Neuronal stem cell (in vitro differentiated cells): Measurements from ENCODE around the gene TAMM41.

Source experiments
- DNase-seq: peaks from one replicate; pipeline ENCODE4 v3.0.0-alpha.2; 2013; ENCODE audit warnings: low spot score
- H2AFZ ChIP-seq: one replicate; pipeline ENCODE4 v1.6.1; 2013; ENCODE audit warnings: mild to moderate bottlenecking, low read length, inconsistent platforms
- H2AK5ac ChIP-seq: 2 replicates; pipeline ENCODE4 v1.6.1; 2013; ENCODE audit warnings: low read depth, mild to moderate bottlenecking, inconsistent platforms, low read length, moderate library complexity, mixed read lengths
- H2BK120ac ChIP-seq: 2 replicates; pipeline ENCODE4 v1.6.1; 2013; ENCODE audit warnings: low read depth, mild to moderate bottlenecking, inconsistent platforms, low read length, moderate library complexity, mixed read lengths
- H2BK12ac ChIP-seq: one replicate; pipeline ENCODE4 v1.6.1; 2013; ENCODE audit warnings: low read length, inconsistent platforms
- H2BK15ac ChIP-seq: 2 replicates; pipeline ENCODE4 v1.6.1; 2013; ENCODE audit warnings: mild to moderate bottlenecking, low read length, inconsistent platforms, mixed read lengths
- H2BK5ac ChIP-seq: one replicate; pipeline ENCODE4 v1.6.1; 2013; ENCODE audit warnings: inconsistent platforms, mild to moderate bottlenecking, low read length, moderate library complexity
- H3K14ac ChIP-seq: one replicate; pipeline ENCODE4 v1.6.1; 2013; ENCODE audit warnings: low read length, inconsistent platforms
- H3K18ac ChIP-seq: 2 replicates; pipeline ENCODE4 v1.6.1; 2013; ENCODE audit warnings: low read length, inconsistent platforms
- H3K23ac ChIP-seq: 2 replicates; pipeline ENCODE4 v1.6.1; 2013; ENCODE audit warnings: low read depth, mild to moderate bottlenecking, mixed read lengths, low read length, inconsistent platforms; ENCODE audit not compliant: poor library complexity
- H3K27ac ChIP-seq: replicated peaks from 3 replicates; pipeline ENCODE4 v1.5.1; 2013; ENCODE audit warnings: low read length, inconsistent platforms
- H3K27me3 ChIP-seq, 3 experiments: 2 replicates each; pipeline ENCODE4 v1.6.1; 2013; ENCODE audit warnings: low read length in 3 of 3, mild to moderate bottlenecking in 2 of 3, inconsistent platforms in 1 of 3, low read depth in 1 of 3, mixed read lengths in 1 of 3, moderate library complexity in 1 of 3; ENCODE audit not compliant: control insufficient read depth in 3 of 3, insufficient read depth in 3 of 3
- H3K36me3 ChIP-seq, 2 donors: replicated peaks in 1 of 2; 2 replicates each; pipeline ENCODE4 v1.6.1; 2013; ENCODE audit warnings: low read length in 2 of 2; ENCODE audit not compliant: control insufficient read depth in 2 of 2, insufficient read depth in 2 of 2
- H3K4ac ChIP-seq: 2 replicates; pipeline ENCODE4 v1.6.1; 2013; ENCODE audit warnings: inconsistent platforms, mild to moderate bottlenecking, low read length, moderate library complexity
- H3K4me1 ChIP-seq, 2 donors: 1 replicate in 1 of 2; 2 replicates in 1 of 2; pipeline ENCODE4 v1.6.1; 2013; ENCODE audit warnings: low read length in 2 of 2, low read depth in 1 of 2; ENCODE audit not compliant: control insufficient read depth in 2 of 2, insufficient read depth in 1 of 2
- H3K4me2 ChIP-seq: one replicate; pipeline ENCODE4 v1.6.1; 2013; ENCODE audit warnings: mild to moderate bottlenecking, low read length, inconsistent platforms; ENCODE audit not compliant: insufficient read depth, poor library complexity, severe bottlenecking
- H3K4me3 ChIP-seq, 2 donors: 2 replicates each; pipeline ENCODE4 v1.5.1; 2013; ENCODE audit warnings: low read length in 2 of 2, mild to moderate bottlenecking in 2 of 2, inconsistent platforms in 1 of 2, moderate library complexity in 1 of 2
- H3K79me1 ChIP-seq: one replicate; pipeline ENCODE4 v1.6.1; 2013; ENCODE audit warnings: low read depth, mild to moderate bottlenecking, inconsistent platforms, low read length, moderate library complexity
- H3K9ac ChIP-seq: one replicate; pipeline ENCODE4 v1.6.1; 2013; ENCODE audit warnings: mild to moderate bottlenecking, low read depth, low read length, inconsistent platforms; ENCODE audit not compliant: poor library complexity
- H3K9me3 ChIP-seq, 2 donors: replicated peaks in 1 of 2; 2 replicates each; pipeline versions ENCODE3 to v1.6.1; 2013; ENCODE audit warnings: low read length in 2 of 2, mild to moderate bottlenecking in 2 of 2, inconsistent platforms in 1 of 2, low read depth in 1 of 2, mixed read lengths in 1 of 2, moderate library complexity in 1 of 2; ENCODE audit not compliant: control insufficient read depth in 2 of 2, insufficient read depth in 1 of 2
- H4K8ac ChIP-seq: one replicate; pipeline ENCODE4 v1.6.1; 2013; ENCODE audit warnings: low read depth, mild to moderate bottlenecking, inconsistent platforms, low read length, moderate library complexity
- H4K91ac ChIP-seq: one replicate; pipeline ENCODE4 v1.6.1; 2013; ENCODE audit warnings: low read length, low read depth, mild to moderate bottlenecking, inconsistent platforms; ENCODE audit not compliant: poor library complexity
- WGBS, 2 donors: extraction: QIAGEN DNeasy Blood & Tissue Kit; methylation state at CpG; one replicate each; pipeline ENCODE4 v1.1.7; 2013; ENCODE audit warnings: missing lambda C conversion rate in 2 of 2, mixed read lengths in 1 of 2; ENCODE audit not compliant: insufficient read length in 2 of 2, insufficient replicate concordance in 1 of 2; ENCODE audit errors: extremely low coverage in 2 of 2; 5-methylcytosine and 5-hydroxymethylcytosine counted together

TAMM41 gene

DNA sequence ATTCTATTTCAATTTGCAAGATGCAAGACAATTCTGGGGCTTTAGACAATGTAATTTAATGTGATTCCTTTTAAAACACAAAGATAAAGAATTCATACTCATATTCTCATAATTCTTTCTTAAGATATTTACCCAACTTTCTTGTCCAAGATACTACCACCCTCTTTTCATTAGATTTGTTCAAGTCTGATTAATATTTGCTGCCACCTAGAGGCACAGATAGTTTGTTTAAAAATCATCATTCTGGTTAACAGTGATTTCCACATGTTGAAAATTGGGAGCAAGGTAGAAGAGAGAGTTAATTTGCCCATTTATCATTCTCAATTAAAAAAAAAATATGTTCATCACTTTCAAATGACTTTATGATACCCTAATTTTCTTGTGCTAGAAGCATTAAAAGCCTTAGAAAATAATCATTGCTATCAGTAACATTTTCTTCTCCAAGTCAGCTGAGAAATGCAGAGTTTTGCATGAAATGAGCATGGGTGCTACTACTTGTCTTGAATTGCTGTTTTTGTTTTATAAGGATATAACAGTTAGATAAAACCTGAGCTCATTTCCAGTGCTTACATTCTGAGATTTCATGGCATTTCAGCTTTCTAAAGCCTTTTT, 11.6 kb downstream of the TAMM41 start:
- DNase-seq: no peak
- H2BK120ac ChIP-seq: no peak overlapping the region
- H3K18ac ChIP-seq: no peak overlapping the region
- no peak overlapping the region for H2AFZ ChIP-seq
- H3K4ac ChIP-seq: no peak overlapping the region
- H3K4me1 ChIP-seq: no peaks in the 10 kb centered on the region
- no peak overlapping the region for H3K4me3 ChIP-seq
- peaks cover 2% of the 10 kb centered on the region in 2 donors for H3K9me3 ChIP-seq
- no peak overlapping the region for H3K14ac ChIP-seq
- no peak overlapping the region for H3K4me2 ChIP-seq
- H3K36me3 ChIP-seq: peaks cover 23 to 88% of the 10 kb centered on the region in 2 donors
- no peak overlapping the region for H4K91ac ChIP-seq
- no peak overlapping the region for H2AK5ac ChIP-seq
- no peaks in the 10 kb centered on the region for H3K79me1 ChIP-seq
- no peak overlapping the region for H2BK12ac ChIP-seq
- no peak overlapping the region for H2BK5ac ChIP-seq
- H2BK15ac ChIP-seq: no peak overlapping the region
- no peaks in the 10 kb centered on the region for H3K27me3 ChIP-seq
- no peak overlapping the region for H3K23ac ChIP-seq
- H3K27ac ChIP-seq: no peak overlapping the region
- no peak overlapping the region for H4K8ac ChIP-seq
- H3K9ac ChIP-seq: no peak overlapping the region

DNA sequence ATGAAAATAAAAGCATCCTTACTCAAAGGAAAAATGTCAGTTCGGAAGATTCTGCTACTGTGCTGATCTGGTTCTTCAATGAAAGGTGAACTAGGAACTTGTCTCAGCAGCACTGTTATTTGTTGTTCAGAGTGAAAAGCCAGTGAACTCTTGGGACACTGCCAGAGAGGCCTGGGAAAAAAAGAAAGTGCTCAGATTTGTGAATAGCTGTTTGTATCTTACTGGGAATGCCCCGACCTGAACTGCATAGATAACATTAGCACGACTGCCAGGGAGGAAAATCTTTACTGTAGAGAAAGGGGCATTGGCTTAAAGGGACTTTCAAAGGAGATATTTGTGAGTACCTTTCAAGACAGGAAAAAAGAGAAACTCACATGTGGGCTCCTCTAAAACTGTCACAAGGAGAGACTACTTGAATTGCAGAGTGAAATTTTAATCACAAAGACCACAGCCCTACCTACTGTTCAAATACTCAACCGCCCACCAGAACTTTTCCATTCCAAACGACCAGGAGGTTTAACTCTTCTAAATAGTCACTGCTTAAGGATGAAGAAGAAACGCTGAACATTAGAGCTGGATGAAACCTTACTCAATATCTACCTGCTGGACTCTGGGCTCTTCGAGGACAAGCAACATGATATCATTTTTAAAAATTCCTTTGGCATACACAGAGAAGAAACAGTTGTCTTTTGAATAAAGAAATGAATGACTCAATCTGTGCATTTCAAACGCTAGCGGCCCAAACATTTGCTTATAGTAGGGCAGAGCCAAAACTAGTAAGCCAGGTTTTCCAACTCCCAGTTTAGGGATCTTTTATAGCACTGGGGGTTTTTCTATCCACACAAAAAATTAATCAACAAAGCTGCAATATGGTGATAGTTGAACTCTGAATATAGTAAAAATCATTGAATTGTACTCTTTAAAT, 13.4 kb downstream of the TAMM41 start:
- Histone ChIP-seq H3K79me1 (no peaks in the 10 kb centered on the region), H3K27me3 (no peaks in the 10 kb centered on the region), H2BK120ac (no peak overlapping the region), H3K18ac (no peak overlapping the region), H3K36me3 (peaks cover 17 to 88% of the 10 kb centered on the region in 2 donors), H3K9ac (no peak overlapping the region), H3K4me2 (no peak overlapping the region), H4K8ac (no peak overlapping the region), H4K91ac (no peak overlapping the region), H2BK12ac (no peak overlapping the region), H2BK15ac (no peak overlapping the region), H3K4ac (no peak overlapping the region), H3K14ac (no peak overlapping the region), H3K23ac (no peak overlapping the region), H2AK5ac (no peak overlapping the region), H3K9me3 (no peaks in the 10 kb centered on the region), H3K27ac (no peak overlapping the region), H2BK5ac (no peak overlapping the region), H3K4me3 (no peak overlapping the region), H2AFZ (no peak overlapping the region), H3K4me1 (no peaks in the 10 kb centered on the region)
- DNase-seq: no peak
- no CpG with 5 or more reads among the region's 9 CpGs for WGBS, 2 donors

DNA sequence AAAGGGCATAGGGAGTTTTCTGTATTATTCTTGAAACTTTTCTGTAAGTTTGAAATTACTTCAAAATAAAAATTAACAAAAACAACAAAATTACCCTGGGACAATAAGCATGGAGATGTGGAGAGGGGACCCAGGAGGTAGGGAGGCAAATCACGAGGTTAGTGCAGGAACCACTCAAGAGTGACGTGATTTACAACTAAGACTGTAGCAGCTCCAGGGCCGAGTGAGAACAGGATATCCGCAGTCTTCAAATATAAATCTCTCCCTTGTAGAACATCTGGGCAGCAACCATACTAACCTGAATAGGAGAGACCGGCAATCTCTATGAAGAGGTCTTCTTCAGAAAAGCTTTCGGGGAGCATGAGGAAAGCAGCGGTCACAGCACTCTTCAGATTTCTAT, 17.3 kb downstream of the TAMM41 start:
- Histone ChIP-seq H2BK5ac (no peak overlapping the region), H2AK5ac (no peak overlapping the region), H3K9ac (no peak overlapping the region), H3K18ac (no peak overlapping the region), H3K23ac (no peak overlapping the region), H3K4ac (no peak overlapping the region), H2BK120ac (no peak overlapping the region), H3K36me3 (peaks cover 15 to 97% of the 10 kb centered on the region in 2 donors), H3K4me1 (no peaks in the 10 kb centered on the region), H4K8ac (no peak overlapping the region), H2BK15ac (no peak overlapping the region), H2BK12ac (no peak overlapping the region), H3K27ac (no peak overlapping the region), H3K4me2 (no peak overlapping the region), H4K91ac (no peak overlapping the region), H3K4me3 (no peak overlapping the region), H3K79me1 (no peaks in the 10 kb centered on the region), H3K14ac (no peak overlapping the region), H3K27me3 (no peaks in the 10 kb centered on the region), H3K9me3 (no peaks in the 10 kb centered on the region), H2AFZ (no peak overlapping the region)
- WGBS, 2 donors: no CpG with 5 or more reads among the region's 7 CpGs
- DNase-seq: no peak

DNA sequence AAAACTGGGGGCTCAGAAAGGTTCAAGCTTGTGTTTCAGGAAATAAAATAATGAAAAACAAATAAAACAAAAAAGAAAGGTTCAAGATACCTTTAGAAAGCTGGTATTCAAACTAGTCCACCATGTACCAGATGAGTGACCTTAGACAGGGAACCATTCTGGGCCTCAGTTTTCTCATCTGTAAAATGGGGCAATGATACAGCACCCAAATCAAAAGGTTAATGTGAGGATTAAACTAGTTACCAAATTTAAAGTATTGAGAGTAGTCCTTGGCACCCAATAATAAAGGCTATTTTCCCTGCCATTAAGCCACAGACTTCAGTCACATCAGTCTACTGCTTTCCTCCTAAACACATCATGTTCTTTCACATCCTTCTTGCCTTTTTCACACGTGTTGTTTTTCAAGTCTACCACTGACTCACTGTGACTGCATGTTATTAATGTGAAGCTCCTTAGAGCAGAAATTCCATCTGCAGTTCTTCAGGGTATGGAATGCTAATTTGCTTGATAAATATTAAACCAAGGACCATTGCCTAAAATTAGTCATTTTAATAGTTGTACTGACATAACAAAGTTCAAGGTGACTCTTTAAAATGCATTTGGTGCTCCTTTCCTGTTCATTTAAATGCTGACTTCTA, 19.9 kb downstream of the TAMM41 start:
- no peak overlapping the region for H3K4me2 ChIP-seq
- no peak overlapping the region for H4K91ac ChIP-seq
- no peak overlapping the region for H3K18ac ChIP-seq
- H2BK5ac ChIP-seq: no peak overlapping the region
- no peak overlapping the region for H3K4ac ChIP-seq
- no peak overlapping the region for H2BK120ac ChIP-seq
- no peak overlapping the region for H3K27ac ChIP-seq
- H2BK12ac ChIP-seq: no peak overlapping the region
- no peaks in the 10 kb centered on the region for H3K79me1 ChIP-seq
- no peak overlapping the region for H3K4me3 ChIP-seq
- no peak overlapping the region for H4K8ac ChIP-seq
- no CpG with 5 or more reads among the region's 1 CpG for WGBS, 2 donors
- no peaks in the 10 kb centered on the region for H3K27me3 ChIP-seq
- H3K9ac ChIP-seq: no peak overlapping the region
- H3K14ac ChIP-seq: no peak overlapping the region
- no peaks in the 10 kb centered on the region for H3K9me3 ChIP-seq
- H3K23ac ChIP-seq: no peak overlapping the region
- H2AFZ ChIP-seq: no peak overlapping the region
- H3K4me1 ChIP-seq: no peaks in the 10 kb centered on the region
- no peak overlapping the region for H2BK15ac ChIP-seq
- peaks cover 11 to 83% of the 10 kb centered on the region in 2 donors for H3K36me3 ChIP-seq
- no peak overlapping the region for H2AK5ac ChIP-seq
- no peak for DNase-seq
